Medulla oblongata (tissue), 1 donor: ENCODE data around the gene TTLL9.
A peak's percentile ranks its signal among the peaks of the same experiment; 100 is the strongest.
"Not testable (repeated sequence)": the region's sequence is repeated elsewhere in the genome, so short reads cannot be mapped to it uniquely, and the experiment has no call there.

Source experiments
- DNase-seq: peaks from one replicate; pipeline ENCODE4 v3.0.0-alpha.2; 2015; ENCODE audit errors: extremely low spot score

TTLL9 gene

DNA sequence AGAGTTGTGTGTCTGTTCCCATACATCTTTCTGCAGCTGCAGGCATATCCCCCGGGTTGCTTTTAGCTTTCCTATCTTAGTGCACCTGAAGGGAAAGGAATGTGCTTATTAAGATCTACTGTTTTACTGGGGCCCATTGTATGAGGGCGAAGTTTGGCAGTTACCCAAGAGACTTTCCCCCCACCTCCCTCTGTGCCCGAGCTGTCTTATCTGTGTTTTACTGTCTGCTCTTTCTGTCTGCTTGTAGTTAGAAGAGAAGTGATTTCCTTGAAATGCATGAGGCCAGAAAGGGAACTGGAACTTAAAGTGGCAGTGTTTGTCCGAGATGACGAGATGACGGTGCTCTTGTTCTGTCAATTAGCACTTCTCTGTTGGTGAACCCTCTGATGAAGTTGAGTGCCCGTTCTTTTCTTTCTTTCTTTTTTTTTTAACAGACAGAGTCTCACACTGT is 47.6 kb downstream of the TTLL9 start:
- DNase-seq, result not testable (repeated sequence)

DNA sequence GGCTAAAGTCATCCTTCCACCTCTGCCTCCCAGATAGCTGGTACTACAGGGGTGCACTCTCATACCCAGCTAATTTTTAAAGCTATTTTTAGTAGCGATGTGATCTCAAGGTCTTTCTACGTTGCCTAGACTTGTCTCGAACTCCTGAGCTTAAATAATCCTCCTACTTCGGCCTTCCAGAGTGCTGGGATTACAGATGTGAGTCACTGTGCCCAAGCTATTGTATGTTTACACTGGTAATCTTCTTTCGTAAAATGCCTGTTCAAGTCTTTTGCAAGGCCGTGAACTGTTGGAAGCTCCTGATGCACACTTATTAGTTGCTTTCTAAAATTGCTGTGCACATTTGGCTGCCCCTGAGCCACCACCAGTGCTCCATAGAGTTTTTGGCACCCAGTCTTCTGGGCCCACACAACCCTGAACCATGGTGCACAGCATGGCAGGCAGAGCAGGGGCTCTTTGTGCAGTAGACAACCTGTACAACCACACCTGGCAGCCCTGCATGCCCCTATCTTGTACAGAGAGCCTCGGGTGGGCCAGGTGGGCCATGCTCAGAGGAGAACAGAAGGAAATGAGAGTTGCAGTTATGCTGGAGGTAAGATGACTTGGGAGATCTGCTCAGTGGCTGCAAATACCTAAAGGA is 48.2 kb downstream of the TTLL9 start:
- no peak for DNase-seq

DNA sequence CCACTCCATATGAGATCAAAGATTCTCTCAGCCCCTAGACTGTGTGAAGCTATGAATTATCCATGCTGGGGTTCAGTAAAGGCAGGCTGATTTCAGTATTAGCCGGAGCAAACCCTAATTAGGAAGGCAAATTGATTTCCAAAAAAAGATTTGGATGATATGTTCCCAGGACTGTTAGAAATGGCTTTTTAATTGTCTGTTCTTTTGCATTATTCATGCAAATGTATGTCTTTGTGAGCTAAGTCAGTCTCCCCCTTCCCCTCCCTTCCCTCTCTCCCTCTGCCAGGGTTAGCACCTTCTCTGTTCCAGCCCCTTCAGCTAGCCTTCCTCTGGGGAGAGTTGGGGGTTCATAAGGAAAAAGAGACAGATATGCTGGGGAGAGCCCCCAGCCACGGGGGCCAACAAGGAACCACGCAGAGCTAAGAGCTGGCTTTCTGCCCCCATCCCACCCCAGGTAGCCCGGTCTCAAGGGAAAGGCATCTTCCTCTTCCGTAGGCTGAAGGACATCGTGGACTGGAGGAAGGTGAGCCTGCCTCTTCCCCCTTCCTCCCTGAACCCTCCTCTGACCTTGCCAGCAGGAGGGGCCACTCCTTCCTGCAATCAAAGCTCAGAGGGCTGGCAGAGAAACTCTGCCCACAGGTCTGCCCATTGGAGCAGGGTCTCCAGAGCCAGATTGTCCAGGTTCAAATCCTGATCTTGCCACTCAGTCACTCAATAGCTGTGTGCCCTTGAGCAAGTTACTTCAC is 49.1 kb downstream of the TTLL9 start:
- no peak for DNase-seq

DNA sequence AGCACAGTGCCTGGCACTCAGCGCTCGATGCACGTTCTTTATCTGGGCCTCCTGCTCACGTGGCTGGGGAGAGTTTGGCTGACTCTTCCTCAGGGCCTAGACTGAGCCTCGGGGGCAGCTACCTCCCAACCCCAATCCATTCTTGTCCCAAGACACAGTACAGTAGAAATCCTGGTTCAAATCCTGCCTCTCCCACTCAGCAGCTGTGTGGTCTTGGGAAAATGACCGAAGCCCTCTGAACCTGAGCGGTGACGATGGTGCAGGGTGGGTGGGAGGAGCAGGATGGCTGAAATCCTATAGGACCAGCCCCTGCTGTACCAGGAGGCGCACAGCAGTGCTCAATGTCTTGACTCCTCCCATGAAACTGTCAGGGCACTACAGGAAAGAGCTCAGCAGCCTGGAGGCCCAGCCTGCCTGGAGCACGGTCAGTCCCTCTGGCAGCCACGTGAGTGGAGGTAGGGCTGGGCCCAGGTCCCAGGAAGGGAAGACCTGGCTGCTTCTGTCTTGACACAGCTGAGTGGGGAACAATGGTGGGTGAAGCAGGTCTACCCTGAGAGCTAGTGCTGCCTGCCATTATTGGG is 49.9 kb downstream of the TTLL9 start:
- DNase-seq, result no peak

DNA sequence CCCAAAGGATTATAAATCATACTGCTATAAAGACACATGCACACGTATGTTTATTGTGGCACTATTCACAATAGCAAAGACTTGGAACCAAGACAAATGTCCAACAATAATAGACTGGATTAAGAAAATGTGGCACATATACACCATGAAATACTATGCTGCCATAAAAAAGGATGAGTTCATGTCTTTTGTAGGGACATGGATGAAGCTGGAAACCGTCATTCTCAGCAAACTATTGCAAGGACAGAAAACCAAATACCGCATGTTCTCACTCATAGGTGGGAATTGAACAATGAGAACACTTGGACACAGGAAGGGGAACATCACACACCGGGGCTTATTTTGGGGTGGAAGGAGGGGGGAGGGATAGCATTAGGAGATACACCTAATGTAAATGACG is 51.0 kb downstream of the TTLL9 start:
- not testable (repeated sequence) for DNase-seq

DNA sequence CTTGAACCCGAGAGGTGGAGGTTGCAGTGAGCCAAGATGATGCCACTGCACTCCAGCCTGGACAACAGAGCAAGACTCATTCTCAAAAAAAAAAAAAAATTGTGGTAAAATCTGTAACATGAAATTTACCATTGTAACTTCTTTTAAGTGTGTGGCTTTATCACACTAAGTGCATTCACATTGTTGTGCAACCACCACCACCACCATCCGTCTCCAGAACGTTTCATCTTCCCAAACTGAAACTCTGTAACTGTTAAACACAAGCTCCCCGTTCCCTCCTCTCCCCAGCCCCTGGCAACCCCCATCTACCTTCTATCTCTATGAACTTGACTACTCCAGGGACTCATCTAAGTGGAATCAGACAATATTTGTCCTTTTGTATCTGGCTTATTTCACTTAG is 51.7 kb downstream of the TTLL9 start:
- DNase-seq, result no peak

DNA sequence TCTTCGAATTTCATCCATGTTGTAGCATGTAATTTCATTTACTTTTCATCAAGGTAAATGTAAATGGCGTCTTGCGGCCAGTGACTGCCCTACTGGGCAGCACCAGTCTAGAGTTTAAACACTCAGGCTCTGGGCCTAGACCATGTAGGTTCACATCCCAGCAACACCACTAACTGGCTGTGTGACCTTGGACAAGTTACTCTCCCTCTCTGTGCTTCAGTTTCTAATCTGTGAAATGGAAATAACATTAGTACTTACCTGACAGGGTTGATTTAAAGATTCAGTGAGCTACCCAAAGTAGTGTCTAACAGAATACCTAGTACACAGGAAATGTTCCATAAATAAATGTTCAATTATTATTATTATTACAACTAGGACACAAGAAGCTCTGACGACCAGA is 52.2 kb downstream of the TTLL9 start:
- no peak for DNase-seq

DNA sequence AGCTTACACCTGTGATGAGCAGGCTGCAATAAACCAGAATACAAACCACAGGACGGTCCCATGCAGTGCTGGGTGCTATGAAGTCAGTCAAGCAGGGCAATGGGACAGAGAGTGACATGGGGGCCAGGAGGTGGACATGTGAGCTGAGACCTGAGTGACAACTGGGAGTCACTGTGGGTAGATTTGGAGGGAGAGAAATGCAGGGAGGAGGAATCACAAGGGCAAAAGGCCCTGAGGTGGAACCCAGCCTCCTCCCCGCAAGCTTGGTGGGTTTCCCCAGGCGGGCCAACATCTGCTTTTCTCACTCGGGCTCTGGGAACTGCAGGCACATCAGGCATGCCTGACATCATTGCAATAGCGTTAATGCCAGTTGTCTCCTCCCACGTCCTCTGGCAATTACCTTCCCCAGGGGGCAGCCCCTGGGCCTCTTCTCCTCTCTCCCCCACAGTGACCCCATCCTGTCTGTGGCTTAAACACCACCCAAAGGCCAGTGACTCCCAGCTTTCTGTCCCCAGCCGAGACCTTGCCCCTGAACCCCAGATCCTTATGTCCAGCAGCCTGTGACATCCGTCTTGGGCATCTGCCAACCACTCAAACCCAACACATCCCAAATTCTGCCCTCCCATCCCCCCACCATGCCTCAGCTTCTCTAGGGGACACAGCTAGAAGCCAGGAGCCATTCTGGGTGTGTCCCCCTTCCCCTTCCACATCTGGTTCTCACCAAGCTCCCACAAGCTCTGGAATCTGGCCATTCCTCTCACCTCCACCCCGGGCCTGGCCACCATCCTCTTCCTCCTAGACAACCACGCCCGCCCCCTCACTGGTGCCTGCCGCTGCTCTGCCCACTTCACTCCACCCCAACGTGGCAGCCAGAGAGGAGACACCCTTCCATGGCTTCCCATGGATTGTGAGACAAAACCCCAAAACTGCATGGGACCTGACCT is 53.2 kb downstream of the TTLL9 start:
- DNase-seq, result no peak

DNA sequence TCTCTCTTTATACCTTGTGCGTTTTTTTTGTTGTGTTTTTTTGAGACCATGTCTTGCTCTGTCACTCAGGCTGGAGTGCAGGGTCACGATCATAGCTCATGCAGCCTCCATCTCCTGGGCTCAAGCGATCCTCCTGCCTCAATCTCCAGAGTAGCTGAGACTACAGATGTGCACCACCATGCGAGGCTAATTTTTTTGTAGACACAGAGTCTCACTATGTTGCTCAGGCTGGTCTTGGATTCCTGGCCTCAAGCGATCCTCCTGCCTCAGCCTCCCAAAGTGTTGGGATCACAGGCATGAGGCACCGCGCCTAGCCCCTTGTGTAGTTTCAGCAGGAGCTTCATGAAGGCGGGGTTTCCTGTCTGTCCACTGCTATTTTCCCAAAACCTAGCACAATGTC is 54.1 kb downstream of the TTLL9 start:
- no peak for DNase-seq

DNA sequence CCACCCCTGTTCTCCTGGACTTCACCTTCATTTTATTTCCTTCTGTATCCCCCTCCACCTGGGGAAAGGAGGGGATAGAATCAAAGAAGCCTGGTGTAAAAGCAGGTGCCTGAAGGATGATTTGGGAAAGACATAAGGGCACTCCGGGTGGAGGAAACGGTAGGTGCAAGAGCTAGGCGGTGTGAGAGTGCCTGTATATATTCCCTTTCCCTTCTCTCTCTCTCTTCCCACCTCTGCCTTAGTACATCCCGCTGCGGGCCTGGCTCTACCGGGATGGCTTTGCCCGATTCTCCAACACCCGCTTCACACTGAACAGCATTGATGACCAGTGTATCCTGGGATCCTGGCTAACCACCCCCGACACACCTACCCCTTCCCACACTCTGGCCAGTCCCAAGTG is 55.2 kb downstream of the TTLL9 start:
- no peak for DNase-seq

DNA sequence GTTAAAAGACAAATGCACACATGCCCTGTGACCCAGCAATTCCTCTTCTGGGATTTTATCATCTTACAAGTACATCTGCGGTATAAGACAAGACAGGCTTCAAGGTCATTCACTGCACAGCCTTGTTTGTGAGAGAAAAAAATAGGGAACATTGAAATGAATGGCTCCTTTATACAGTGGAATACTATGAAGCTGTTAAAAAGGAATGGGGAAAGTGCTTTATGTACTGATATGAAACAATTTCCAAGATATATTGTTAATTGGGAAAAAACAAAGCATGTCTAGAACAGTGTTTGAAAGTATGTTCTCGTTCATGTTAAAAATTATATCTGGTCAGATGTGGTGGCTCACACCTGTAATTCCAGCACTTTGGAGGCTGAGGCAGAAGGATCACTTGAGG is 56.1 kb downstream of the TTLL9 start:
- DNase-seq, result no peak

DNA sequence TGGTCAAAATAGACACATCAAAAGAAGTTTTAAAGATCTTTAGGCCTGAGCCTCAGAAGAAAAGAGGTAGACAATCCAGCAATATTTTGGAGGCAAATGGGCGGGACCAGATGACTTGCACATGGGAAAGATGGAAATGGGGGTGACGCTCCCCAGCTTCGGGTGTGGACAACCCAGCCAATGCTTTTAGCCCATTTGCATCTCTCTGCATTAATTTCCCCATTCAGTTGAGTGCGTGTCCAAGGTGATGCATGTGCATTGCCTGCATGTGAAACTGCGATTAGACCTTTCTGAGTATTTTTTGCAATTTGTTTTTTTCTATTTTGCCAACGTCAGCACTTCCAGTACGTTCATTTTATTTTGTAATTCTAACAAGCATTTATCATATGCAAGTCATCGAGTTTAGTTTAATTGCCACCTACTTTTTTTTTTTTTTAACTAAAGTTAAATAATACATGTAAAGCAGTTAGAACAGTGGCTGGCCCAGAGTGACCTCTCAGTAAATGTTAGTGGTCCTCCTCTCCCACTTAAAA is 57.3 kb downstream of the TTLL9 start:
- no peak for DNase-seq

DNA sequence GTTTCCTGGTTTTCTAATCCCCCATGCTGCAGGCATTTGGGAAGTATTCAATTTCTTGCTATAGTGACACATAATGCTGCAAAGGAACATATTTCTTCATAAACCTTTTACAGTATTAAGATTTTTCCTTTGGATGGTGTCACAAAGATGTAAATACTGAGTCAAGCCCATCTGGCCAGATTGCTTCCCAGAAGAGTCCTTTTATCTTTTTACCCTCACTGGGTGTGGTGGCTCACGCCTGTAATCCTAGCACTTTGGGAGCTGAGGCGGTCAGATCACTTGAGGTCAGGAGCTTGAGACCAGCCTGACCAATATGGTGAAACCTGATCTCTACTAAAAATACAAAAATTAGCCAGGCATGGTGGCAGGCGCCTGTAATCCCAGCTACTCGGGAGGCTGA is 59.2 kb downstream of the TTLL9 start:
- DNase-seq, result not testable (repeated sequence)

DNA sequence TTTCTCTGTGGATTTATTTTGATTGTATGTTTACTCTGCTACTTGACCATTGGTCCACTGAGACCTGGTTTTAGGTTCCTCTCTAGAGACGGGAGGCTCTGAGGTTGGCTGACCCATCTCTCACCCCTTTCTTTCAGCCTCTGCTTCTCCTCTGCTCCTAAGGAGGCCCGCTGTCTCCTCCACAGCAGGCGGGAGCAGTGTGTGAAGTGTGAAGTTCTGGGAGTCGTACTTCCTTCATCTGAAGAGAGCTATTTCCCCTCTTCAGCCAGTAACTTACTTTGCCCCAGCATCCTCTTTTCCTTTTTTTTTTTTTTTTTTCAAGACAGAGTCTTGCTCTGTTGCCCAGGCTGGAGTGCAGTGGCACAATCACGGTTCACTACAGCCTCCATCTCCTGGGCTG is 60.3 kb downstream of the TTLL9 start:
- DNase-seq, result no peak

DNA sequence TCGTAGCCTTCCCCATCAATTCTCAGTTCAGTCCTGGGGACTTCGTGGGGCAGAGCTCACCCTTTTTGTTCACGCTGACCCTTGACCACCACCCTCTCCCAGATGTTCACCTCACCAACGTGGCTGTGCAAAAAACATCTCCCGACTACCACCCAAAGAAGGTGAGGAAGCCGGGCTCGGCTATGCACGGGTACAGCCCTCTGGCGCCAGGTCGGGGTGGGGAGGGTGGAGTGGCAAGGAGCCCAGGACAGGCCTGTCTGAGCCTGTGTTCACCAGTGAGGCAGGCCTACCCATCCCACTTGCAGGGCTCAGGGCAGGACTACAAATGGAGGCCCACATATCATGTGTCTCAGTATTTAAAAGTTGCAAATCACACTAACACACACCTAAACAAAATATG is 63.3 kb downstream of the TTLL9 start:
- DNase-seq, result no peak

DNA sequence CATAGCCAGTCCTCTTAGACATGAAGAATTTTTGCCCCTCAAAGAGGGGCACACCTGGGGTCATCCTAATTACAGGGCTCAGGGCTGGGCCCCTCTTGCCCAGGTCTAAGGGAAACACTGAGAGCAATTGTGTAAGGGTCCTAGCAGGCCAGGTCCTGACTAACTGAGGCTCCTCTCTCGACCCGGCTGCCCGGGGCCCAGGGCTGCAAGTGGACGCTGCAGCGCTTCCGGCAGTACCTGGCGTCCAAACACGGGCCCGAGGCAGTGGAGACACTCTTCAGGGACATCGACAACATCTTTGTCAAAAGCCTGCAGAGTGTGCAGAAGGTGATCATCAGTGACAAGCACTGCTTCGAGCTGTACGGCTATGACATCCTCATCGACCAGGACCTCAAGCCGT is 64.1 kb downstream of the TTLL9 start:
- no peak for DNase-seq

DNA sequence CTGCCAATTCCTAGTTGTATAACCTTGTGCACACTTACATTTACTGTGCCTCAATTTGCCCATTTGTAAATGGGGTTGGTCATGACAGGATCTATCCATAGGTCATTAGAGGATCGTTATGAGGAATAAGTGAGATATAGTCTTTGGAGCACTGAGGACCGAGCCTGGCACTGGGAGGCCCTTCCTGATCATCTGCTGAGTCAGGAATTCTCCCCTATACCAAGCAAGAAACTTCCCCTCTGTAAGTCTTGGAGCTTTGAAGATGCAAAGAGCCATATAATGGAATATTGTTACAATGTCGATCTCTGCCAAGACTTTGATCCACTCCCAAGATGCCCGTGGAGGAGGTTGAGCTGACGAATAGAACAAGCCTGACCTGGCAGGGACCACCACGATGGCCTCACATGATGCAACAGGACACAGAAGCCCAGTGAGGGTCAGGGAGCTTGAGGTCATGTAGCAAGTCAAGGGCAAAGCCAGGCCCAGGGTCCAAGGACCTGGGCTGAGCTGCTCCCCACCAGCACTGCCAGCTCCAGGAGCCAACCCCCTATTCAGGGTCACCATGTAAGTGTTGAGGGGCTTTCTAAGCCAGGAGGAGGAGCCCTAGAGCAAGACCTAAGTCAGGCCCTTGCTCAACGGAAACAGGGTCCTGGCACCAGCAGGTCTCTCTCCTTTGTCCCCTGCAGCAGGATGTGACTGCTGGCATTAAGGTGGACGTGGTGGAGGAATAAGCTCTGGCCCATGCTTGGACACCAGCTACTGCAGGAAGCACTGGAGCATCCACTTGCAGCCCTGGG is 64.7 kb downstream of the TTLL9 start:
- no peak for DNase-seq

DNA sequence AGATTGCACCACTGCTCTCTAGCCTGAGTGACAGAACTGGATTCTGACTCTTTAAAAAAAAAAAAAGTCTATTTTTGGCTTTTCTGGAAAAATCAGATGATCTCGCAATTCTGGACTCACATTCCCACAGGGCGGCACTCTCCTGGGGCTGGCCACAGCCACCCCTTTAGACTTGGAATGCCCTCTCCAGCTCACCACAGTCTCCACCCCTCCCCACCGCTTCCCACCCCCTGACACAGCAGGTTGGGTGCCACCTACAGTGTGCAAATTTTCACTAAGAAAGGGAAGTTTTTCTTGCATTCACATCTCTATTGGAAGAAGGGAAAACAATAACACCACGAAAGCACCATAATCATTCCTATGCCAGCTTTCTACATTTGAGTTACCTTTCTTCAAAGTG is 66.0 kb downstream of the TTLL9 start:
- no peak for DNase-seq

DNA sequence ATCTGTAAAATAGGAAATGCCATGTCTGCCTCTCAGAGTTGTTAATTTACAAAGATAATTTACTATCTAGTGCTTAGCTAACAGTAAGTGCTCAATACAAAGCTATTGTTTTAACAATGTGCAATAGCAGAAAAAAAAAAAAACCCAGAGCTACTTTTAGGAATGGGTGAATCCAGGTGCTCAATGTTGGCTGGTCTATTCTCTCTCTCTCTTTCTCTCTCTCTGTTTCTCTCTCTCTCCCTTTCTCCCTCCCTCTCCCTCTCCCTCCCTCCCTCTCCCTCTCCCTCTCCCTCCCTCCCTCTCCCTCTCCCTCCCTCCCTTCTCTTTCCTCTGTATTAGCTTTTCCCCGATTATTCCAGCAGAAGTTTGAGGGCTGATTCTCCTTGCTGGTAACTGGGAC is 67.4 kb downstream of the TTLL9 start:
- no peak for DNase-seq

DNA sequence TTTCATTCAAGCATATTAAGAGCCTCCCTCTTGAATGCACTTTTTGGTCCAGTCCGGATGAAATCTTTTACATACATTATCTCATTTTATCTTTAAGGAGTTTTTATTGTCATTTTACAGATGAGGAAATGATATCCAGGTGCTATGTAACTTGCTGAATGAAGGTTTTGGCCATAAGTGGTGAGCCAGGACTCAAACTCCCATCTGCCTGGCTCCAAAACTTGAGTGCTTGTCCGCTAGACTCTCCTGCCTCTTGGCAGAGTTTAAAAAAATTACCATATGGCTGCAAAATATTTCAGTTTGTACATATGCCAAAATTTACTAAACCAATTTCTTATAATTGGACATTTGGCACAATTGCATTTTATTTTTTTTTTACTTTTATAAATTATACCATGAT is 69.2 kb downstream of the TTLL9 start:
- DNase-seq, result no peak

DNA sequence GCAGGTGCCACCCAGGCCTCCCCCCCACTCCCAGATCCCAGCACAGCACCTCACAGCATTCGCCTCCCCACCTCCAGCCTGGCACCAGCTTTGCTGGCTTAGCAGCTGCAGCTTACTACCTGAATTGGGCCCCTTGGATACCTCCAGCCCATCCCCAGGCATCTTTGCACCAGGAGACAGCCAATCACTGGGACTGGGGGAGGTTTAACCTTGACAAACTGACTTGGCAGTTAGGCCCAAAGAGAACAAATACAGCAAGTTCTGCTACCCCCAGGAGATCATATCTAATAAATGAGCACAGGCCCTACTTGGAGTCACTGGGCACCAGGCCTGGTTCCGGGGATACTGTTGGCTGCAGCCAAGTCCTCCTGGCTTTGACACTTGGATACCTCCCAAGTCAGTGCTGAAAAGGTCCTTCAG is 72.6 kb downstream of the TTLL9 start:
- peak; percentile 74 for DNase-seq
